ENCODE data around the gene ABCA3.
"Not testable (repeated sequence)": the region's sequence is repeated elsewhere in the genome, so short reads cannot be mapped to it uniquely, and the experiment has no call there.

GRCh38 chr16:2267505-2267912 is 73.0 kb downstream of the ABCA3 start:
- TF ChIP-seq POLR2AphosphoS5 (IDR thresholded peaks at IDR 0.05; ENCODE audit: low read depth, low read length); CTCF (IDR thresholded peaks at IDR 0.05): not testable (repeated sequence)
- TF ChIP-seq SIN3A (IDR thresholded peaks at IDR 0.05; ENCODE audit: borderline replicate concordance, insufficient read depth, low read depth, low read length) = peak; percentile 49; the same call in 1 of the 2 replicates
